GM23338 (cell line): Measurements from ENCODE around the gene MYL5. TPM values are rescaled to one million over a fixed set of nuclear protein-coding genes. Genes with fewer than 3 reads are reported as not detected.

Experiments used
- ATAC-seq: fragments of 200-7000 bp; cut with Tn5 transposase; 3 replicates; pipeline ENCODE4 v1.9.1; 2020
- DNase-seq: peaks from one replicate; pipeline ENCODE4 v3.0.0-alpha.2; 2015; ENCODE audit warnings: low spot score
- H2AFZ ChIP-seq: fragments of 200-600 bp; sonication (generic); 2 replicates; pipeline ENCODE4 v1.8.0; 2016; ENCODE audit warnings: antibody characterized with exemption, mild to moderate bottlenecking, moderate library complexity
- H3F3A ChIP-seq: fragments of 200-600 bp; sonication (generic); replicated peaks from 2 replicates; pipeline ENCODE4 v1.8.0; 2017; ENCODE audit warnings: antibody characterized with exemption, mixed run types, low read depth
- H3K27ac ChIP-seq: fragments of 200-600 bp; sonication (generic); 2 replicates; pipeline ENCODE4 v1.6.1; 2016; ENCODE audit warnings: low read depth
- H3K27me3 ChIP-seq: fragments of 200-600 bp; sonication (generic); 2 replicates; pipeline ENCODE4 v1.8.0; 2016; ENCODE audit warnings: mild to moderate bottlenecking, mixed run types, moderate library complexity; ENCODE audit not compliant: insufficient read depth
- H3K36me3 ChIP-seq: fragments of 200-600 bp; sonication (generic); 2 replicates; pipeline ENCODE4 v1.8.0; 2016; ENCODE audit warnings: mild to moderate bottlenecking; ENCODE audit not compliant: insufficient read depth
- H3K4me1 ChIP-seq: fragments of 200-600 bp; sonication (generic); 2 replicates; pipeline ENCODE4 v1.8.0; 2016; ENCODE audit warnings: mild to moderate bottlenecking, moderate library complexity; ENCODE audit not compliant: insufficient read depth
- H3K4me2 ChIP-seq: fragments of 200-600 bp; sonication (generic); 2 replicates; pipeline ENCODE4 v1.7.1; 2017; ENCODE audit warnings: mixed run types
- H3K4me3 ChIP-seq: fragments of 200-600 bp; sonication (generic); 2 replicates; pipeline ENCODE4 v1.6.1; 2016; ENCODE audit warnings: mixed run types
- H3K79me2 ChIP-seq: fragments of 200-600 bp; sonication (generic); replicated peaks from 2 replicates; pipeline ENCODE4 v1.8.0; 2017; ENCODE audit warnings: mild to moderate bottlenecking; ENCODE audit not compliant: insufficient read depth
- H3K9me2 ChIP-seq: fragments of 200-600 bp; sonication (generic); 2 replicates; pipeline ENCODE4 v1.8.0; 2017; ENCODE audit not compliant: insufficient read depth
- H4K20me1 ChIP-seq: fragments of 200-600 bp; sonication (generic); replicated peaks from 2 replicates; pipeline ENCODE4 v1.8.0; 2017; ENCODE audit warnings: mild to moderate bottlenecking; ENCODE audit not compliant: insufficient read depth
- H3K27ac Mint-ChIP-seq: 2 replicates; pipeline ENCODE4 v1.8.0; 2020; ENCODE audit warnings: inconsistent platforms, mild to moderate bottlenecking, moderate library complexity, mixed read lengths
- H3K27me3 Mint-ChIP-seq: 3 replicates; pipeline ENCODE4 v1.8.0; 2022; ENCODE audit warnings: low read depth, mild to moderate bottlenecking, moderate library complexity, mixed read lengths, inconsistent platforms; ENCODE audit not compliant: insufficient read depth, poor library complexity
- H3K36me3 Mint-ChIP-seq: 3 replicates; pipeline ENCODE4 v1.8.0; 2021; ENCODE audit warnings: low read depth, mild to moderate bottlenecking, inconsistent platforms, moderate library complexity, mixed read lengths
- H3K4me1 Mint-ChIP-seq: 3 replicates; pipeline ENCODE4 v1.8.0; 2020; ENCODE audit warnings: mild to moderate bottlenecking, inconsistent platforms, mixed read lengths
- H3K4me3 Mint-ChIP-seq: 3 replicates; pipeline ENCODE4 v1.8.0; 2021; ENCODE audit warnings: moderate library complexity, mild to moderate bottlenecking, inconsistent platforms, mixed read lengths
- H3K9me3 Mint-ChIP-seq: 3 replicates; pipeline ENCODE4 v1.8.0; 2020; ENCODE audit warnings: moderate library complexity, mild to moderate bottlenecking, inconsistent platforms, mixed read lengths
- CREB1 ChIP-seq: fragments of 250-450 bp; sonication (Bioruptor Pico); IDR thresholded peaks from 2 replicates; pipeline ENCODE4 v1.5.0; 2020; ENCODE audit warnings: low read depth, mild to moderate bottlenecking, moderate library complexity
- ETS1 ChIP-seq: IDR thresholded peaks from 2 replicates; pipeline ENCODE4 v1.6.1; 2016; ENCODE audit warnings: antibody characterized with exemption
- EZH2 ChIP-seq: fragments of 200-600 bp; sonication (generic); IDR thresholded peaks from one replicate; pipeline ENCODE4 v1.8.0; 2017; ENCODE audit warnings: antibody characterized with exemption, mild to moderate bottlenecking, low read depth; ENCODE audit not compliant: unreplicated experiment
- NANOG ChIP-seq: IDR thresholded peaks from 2 replicates; pipeline ENCODE4 v1.6.1; 2016; ENCODE audit warnings: antibody characterized with exemption, borderline replicate concordance
- POLR2AphosphoS5 ChIP-seq: IDR thresholded peaks from 2 replicates; pipeline ENCODE4 v1.6.1; 2016; ENCODE audit warnings: antibody characterized with exemption, low read depth
- ZNF331 ChIP-seq: fragments of 250-450 bp; sonication (Bioruptor Pico); IDR thresholded peaks from 2 replicates; pipeline ENCODE4 v1.5.0; 2020; ENCODE audit warnings: low read depth, mild to moderate bottlenecking, moderate library complexity
- ZNF462 ChIP-seq: fragments of 250-450 bp; sonication (Bioruptor Pico); IDR thresholded peaks from 2 replicates; pipeline ENCODE4 v1.5.0; 2020; ENCODE audit warnings: mild to moderate bottlenecking, moderate library complexity
- polyA plus RNA-seq: library from polyadenylated mRNA; unstranded; fragments of >200 nt; fragmentation: Nextera tagmentation; extraction: Ambion mirVana; gene quantifications from 2 replicates; pipeline ENCODE4 v1.2.1, GENCODE V29; 2016
- total RNA-seq: library from RNA; depleted of rRNA; stranded (reverse); fragments of >200 nt; shearing (Covaris generic); gene quantifications from 2 replicates; pipeline ENCODE4 v1.2.3, GENCODE V29; 2014

MYL5 gene
- total and polyA plus RNA-seq, 2 experiments from 2014 or later = 3.0 to 4.4 TPM

- TF ChIP-seq POLR2AphosphoS5 (no peak), ZNF331 (CRISPR knock-in tag) (no peak)
These were observed 7.9 kb upstream of the MYL5 start (continued) for GRCh38 chr4:666436-666810.

- Mint-ChIP-seq H3K27ac (no peak overlapping the region), H3K4me3 (no peak overlapping the region), H3K9me3 (no peaks in the 10 kb centered on the region; the same call in 2 of the 3 replicates), H3K36me3 (peaks cover 16% of the 10 kb centered on the region), H3K4me1 (no peaks in the 10 kb centered on the region; the same call in 2 of the 3 replicates), H3K27me3 (peaks cover 12% of the 10 kb centered on the region)
- Histone ChIP-seq H3K79me2 (no peaks in the 10 kb centered on the region), H3K27me3 (no peaks in the 10 kb centered on the region), H3K36me3 (peaks cover 8% of the 10 kb centered on the region), H3K4me3 (no peak overlapping the region), H3K27ac (no peak overlapping the region), H3K4me1 (no peaks in the 10 kb centered on the region), H4K20me1 (no peaks in the 10 kb centered on the region; the same call in 1 of the 2 replicates), H3F3A (peaks cover 2% of the 10 kb centered on the region; the same call in 1 of the 2 replicates), H3K9me2 (no peaks in the 10 kb centered on the region), H3K4me2 (no peak overlapping the region), H2AFZ (no peak overlapping the region)
- ATAC-seq = no peak
- no peak for TF ChIP-seq ZNF331 (CRISPR knock-in tag)
- TF ChIP-seq EZH2 = no peak
- no peak for TF ChIP-seq ZNF462 (CRISPR knock-in tag)
- no peak for TF ChIP-seq ETS1
- TF ChIP-seq NANOG = no peak
- TF ChIP-seq CREB1 (CRISPR knock-in tag) = no peak
- no peak for TF ChIP-seq POLR2AphosphoS5
- DNase-seq = no peak
These were observed 7.4 kb upstream of the MYL5 start for GRCh38 chr4:666822-667544.
